GM19455 (cell line): ENCODE data around the gene KCNJ12.
"Not testable (repeated sequence)": the region's sequence is repeated elsewhere in the genome, so short reads cannot be mapped to it uniquely, and the experiment has no call there.

ENCODE experiments used
- ATAC-seq: cut with Tn5 transposase; IDR thresholded peaks from one replicate; pipeline ENCODE4 v1.9.1; 2021; ENCODE audit not compliant: unreplicated experiment

KCNJ12 gene

GRCh38 chr17:21376081-21376758 is at the start of gene KCNJ12:
TSS of gene KCNJ12 (plus strand) at chr17:21376357. CDS start at chr17:21415343, 38,986 bp downstream.
- ATAC-seq = no peak

DNA sequence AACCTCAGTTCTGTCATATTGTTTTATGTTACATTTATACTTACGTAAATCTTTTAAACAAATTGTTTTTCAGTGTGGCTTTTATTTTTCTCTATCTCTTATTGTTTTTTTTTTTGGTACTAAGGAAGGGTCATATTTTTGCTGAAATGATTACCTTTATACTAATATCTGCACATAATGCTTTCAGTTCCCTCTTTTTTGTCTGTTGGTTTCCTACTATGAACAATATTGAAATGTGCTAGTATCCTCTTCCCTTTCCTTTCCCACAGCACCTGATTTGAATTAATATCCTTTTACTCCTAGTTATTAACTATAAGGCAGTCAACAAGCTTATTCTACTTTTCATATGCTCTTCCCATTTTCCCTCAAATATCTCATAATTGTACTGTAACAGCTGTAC is 48.2 kb upstream of the KCNJ12 start:
- not testable (repeated sequence) for ATAC-seq

- not testable (repeated sequence) for ATAC-seq
Observed at GRCh38 chr17:21328778-21329177, 47.4 kb upstream of the KCNJ12 start.

DNA sequence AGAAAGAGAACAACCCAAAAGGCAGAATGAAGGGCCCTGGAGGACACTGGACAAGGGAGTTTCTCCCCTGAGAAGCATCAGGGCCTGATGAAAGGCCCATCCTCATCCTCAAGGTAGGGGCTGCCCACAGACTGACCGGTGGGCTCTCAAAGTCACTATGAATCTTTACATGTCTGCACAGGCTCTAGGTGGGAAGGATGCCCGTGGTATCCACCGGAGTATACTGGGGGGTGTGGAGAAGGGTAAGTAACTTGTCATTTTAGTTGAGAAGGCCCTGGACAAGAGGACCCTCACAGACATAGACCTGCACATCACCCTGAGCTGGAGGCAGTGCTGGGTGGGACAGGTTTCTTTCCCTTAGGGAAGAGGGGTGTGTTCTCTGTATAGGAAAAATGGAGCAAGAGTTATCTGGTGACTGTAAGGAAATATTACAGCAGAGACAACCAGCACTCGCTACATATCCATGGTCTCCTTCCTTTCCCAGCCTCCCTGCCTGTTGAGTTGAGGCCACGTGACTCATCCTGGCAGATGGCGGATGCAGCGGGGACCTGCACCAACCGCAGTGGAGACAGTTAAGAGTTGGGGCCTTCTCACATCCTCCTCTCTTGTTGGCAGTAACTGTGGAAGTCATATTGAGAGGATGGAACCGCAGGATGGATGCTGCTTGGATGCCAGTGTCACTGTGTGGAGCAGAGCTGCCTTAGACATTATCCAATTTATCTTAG is 45.6 kb upstream of the KCNJ12 start:
- ATAC-seq = no peak

GRCh38 chr17:21336541-21337294 is 39.4 kb upstream of the KCNJ12 start:
- ATAC-seq = not testable (repeated sequence)

DNA sequence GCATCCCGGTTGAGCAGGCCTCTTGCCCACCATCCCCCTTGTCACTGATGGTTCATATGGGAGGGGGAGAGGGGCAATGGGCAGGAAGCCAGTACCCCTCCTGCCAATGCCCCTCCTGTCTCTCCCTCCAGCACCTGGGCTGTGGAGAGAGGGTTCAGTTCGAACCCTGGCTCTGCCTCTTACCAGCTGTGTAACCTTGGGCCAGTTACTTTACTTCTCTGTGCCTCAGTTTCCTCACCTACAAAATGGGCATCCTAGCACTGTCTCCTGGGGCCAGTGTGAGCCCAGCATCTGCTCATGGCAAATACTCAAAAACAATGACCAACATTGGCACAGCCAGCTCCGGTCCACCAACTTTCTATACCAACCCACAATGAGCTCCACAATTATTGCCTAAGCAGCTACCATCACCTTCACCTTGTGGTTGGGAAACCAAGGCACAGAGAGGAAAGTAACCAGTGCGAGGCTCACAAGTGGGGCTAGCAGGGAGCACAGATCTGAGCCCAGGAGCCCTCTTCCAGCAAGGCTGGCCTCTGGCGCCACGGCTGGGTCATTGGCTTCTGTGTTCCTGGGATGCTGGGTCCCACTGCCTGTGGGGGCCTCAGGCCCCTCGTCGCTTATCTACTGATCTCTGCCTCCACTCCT is 38.1 kb upstream of the KCNJ12 start:
- not testable (repeated sequence) for ATAC-seq

DNA sequence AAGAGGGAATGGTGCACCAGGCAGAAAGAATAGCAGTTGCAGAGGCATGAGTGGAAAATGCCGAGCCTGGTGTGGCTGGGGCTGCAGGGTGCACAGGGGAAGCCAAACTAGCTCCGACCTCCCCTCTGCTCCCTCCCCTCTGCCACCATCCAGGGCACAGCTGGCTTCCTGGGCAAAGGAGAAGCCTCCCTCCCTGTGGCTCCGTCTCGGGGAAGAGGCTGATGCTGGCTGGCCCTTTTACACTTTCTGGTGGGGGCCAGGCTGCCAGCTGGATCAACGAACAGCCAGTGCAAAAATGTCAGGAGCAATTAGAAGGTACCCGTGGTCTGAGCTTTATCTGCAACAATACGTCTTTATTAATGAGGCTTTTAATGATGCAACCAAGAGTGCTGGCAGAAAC is 37.1 kb upstream of the KCNJ12 start:
- no peak for ATAC-seq

GRCh38 chr17:21339571-21339970 is 36.6 kb upstream of the KCNJ12 start:
- not testable (repeated sequence) for ATAC-seq

GRCh38 chr17:21340407-21340806 is 35.8 kb upstream of the KCNJ12 start:
- ATAC-seq = not testable (repeated sequence)

- not testable (repeated sequence) for ATAC-seq
Observed at GRCh38 chr17:21341279-21341678, 34.9 kb upstream of the KCNJ12 start.

GRCh38 chr17:21341925-21342540 is 34.1 kb upstream of the KCNJ12 start:
- ATAC-seq = not testable (repeated sequence)

GRCh38 chr17:21343061-21343949 is 32.9 kb upstream of the KCNJ12 start:
- ATAC-seq = not testable (repeated sequence)

- ATAC-seq = not testable (repeated sequence)
Observed at GRCh38 chr17:21344801-21345200, 31.4 kb upstream of the KCNJ12 start.

GRCh38 chr17:21345236-21345635 is 30.9 kb upstream of the KCNJ12 start:
- ATAC-seq = no peak

DNA sequence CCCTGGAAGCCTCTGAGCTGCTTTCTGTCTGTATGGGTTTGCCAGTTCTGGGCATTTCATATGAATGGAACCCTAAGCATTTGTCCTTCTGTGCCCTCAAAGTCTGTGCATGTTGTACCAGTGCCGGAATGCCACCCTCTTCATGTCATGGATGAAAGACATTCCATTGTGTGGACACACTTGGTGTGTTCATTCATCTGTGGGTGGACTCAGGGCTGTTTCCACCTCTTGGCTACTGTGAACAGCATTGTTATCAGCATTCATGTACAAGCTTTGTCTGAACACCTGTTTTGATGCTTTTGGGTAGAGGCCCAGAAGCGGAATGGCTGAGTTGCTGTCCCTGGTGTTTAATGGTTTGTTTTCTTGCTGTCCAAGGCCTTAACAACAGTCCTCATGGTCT is 30.1 kb upstream of the KCNJ12 start:
- not testable (repeated sequence) for ATAC-seq

DNA sequence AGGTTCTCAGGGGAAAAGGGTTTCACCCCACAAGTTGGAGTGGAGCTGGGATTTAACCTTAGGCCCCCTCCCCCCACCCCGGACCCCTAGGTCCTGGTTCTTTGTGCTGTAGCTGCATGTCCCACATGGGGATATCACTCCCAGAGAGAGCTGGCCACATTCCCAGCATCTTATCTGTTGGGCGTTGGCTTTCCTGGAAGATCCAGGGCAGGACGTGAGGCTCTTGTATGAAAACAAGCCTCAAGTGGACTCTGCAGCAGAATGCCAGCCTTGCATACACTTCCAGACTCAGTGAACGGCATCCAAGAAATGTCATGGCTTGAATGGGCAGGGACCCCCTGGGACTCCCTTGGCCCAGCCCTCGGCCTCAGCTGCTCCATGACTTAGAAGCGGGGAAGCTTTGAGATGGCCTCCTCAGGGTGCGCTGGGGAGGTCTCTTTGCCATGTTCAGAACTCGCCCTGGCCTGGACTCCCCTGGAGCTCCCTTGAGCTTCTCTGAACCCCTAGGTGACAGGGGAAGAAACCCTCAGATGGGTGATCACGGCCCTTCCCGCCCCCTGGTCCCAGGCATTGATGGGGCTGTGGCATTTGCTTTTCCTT is 29.4 kb upstream of the KCNJ12 start:
- not testable (repeated sequence) for ATAC-seq

- ATAC-seq = not testable (repeated sequence)
Observed at GRCh38 chr17:21347660-21348059, 28.5 kb upstream of the KCNJ12 start.

- ATAC-seq = peak; percentile 57
Observed at GRCh38 chr17:21348081-21348925, 27.9 kb upstream of the KCNJ12 start.
